HCT116 (cell line): Measurements from ENCODE around the gene SLC6A8. TPM values are rescaled to one million over a fixed set of nuclear protein-coding genes. Genes with fewer than 3 reads are reported as not detected.
"Not testable (repeated sequence)": the region's sequence is repeated elsewhere in the genome, so short reads cannot be mapped to it uniquely, and the experiment has no call there.

ENCODE experiments used
- ATAC-seq: fragments of 200-7000 bp; cut with Tn5 transposase; 2 replicates; pipeline ENCODE4 v1.9.1; 2020; ENCODE audit warnings: mild to moderate bottlenecking, moderate library complexity
- BruUV-seq: library from RNA; stranded (reverse); fragments of 400-500 nt; replicated peaks from 2 replicates; lab custom pipeline; 2021; lab: Mats Ljungman, UMichigan
- CTCF ChIA-PET: fragments of 300-600 bp; sonication (Branson Sonifier 250); formaldehyde crosslinking; loops from one replicate; lab custom pipeline; 2021; ENCODE audit warnings: antibody characterized with exemption; lab: Charles Lee
- POLR2A ChIA-PET: fragments of 300-600, 350-600 bp; sonication (Branson Sonifier 250); formaldehyde crosslinking; loops from one replicate; lab custom pipeline; 2021; ENCODE audit warnings: antibody characterized with exemption; lab: Charles Lee
- RAD21 ChIA-PET, 2 experiments: fragments of 300-600 bp; sonication (Branson Sonifier 250); formaldehyde crosslinking; loops; one replicate each; lab custom pipeline; 2023; ENCODE audit warnings: low total read pairs in 2 of 2; ENCODE audit not compliant: uncharacterized antibody in 2 of 2, unreplicated experiment in 2 of 2, low non-redundant PET in 1 of 2; lab: Charles Lee
- DNase-seq: peaks from one replicate; pipeline ENCODE4 v3.0.0-alpha.2; 2010; ENCODE audit warnings: low read depth, low spot score
- H2AFZ ChIP-seq: fragments of 200-600 bp; shearing (Covaris generic), sonication (generic); 2 replicates; pipeline ENCODE4 v1.6.1; 2017; ENCODE audit warnings: low read depth, mixed run types, mixed read lengths, antibody characterized with exemption, low read length; ENCODE audit not compliant: poor library complexity, severe bottlenecking
- H3K27ac ChIP-seq: 2 replicates; pipeline ENCODE4 v1.5.1; 2012; ENCODE audit warnings: low read depth, low read length
- H3K27me3 ChIP-seq: fragments of 200-600 bp; sonication (generic); 2 replicates; pipeline ENCODE4 v1.6.1; 2016; ENCODE audit warnings: mixed run types, low read length, mixed read lengths; ENCODE audit not compliant: insufficient read depth
- H3K36me3 ChIP-seq, 2 experiments: fragments of 200-500 bp in 1 of 2; fragments of 200-600 bp in 1 of 2; sonication (Bioruptor generic) in 1 of 2; sonication (generic) in 1 of 2; 2 replicates each; pipeline versions ENCODE4 v1.5.1 to v1.6.1; 2014 to 2016; ENCODE audit warnings: low read length in 2 of 2, inconsistent platforms in 1 of 2, mixed read lengths in 1 of 2, mixed run types in 1 of 2; ENCODE audit not compliant: insufficient read depth in 2 of 2, control insufficient read depth in 1 of 2
- H3K4me1 ChIP-seq, 2 experiments: fragments of 200-600 bp in 1 of 2; sonication (generic) in 1 of 2; 2 replicates each; pipeline versions ENCODE4 v1.5.1 to v1.6.1; 2012 to 2017; ENCODE audit warnings: low read length in 2 of 2, inconsistent platforms in 1 of 2, mild to moderate bottlenecking in 1 of 2, mixed read lengths in 1 of 2, mixed run types in 1 of 2, moderate library complexity in 1 of 2; ENCODE audit not compliant: insufficient read depth in 2 of 2, control insufficient read depth in 1 of 2
- H3K4me2 ChIP-seq: fragments of 200-600 bp; sonication (generic); 2 replicates; pipeline ENCODE4 v1.6.1; 2017; ENCODE audit warnings: mixed run types, low read length, mixed read lengths
- H3K4me3 ChIP-seq, 2 experiments: fragments of 200-600 bp in 1 of 2; sonication (generic) in 1 of 2; replicated peaks in 1 of 2; 2 replicates each; pipeline ENCODE4 v1.5.1; 2011 to 2016; ENCODE audit warnings: low read length in 2 of 2, control low read depth in 1 of 2, low read depth in 1 of 2, mild to moderate bottlenecking in 1 of 2, mixed read lengths in 1 of 2, mixed run types in 1 of 2
- H3K79me2 ChIP-seq: fragments of 200-600 bp; sonication (generic); 2 replicates; pipeline ENCODE4 v1.6.1; 2017; ENCODE audit warnings: mild to moderate bottlenecking, mixed run types, low read length, moderate library complexity, mixed read lengths; ENCODE audit not compliant: insufficient read depth
- H3K9ac ChIP-seq: fragments of 200-600 bp; sonication (generic); 2 replicates; pipeline ENCODE4 v1.6.1; 2016; ENCODE audit warnings: low read length, mixed read lengths
- H3K9me2 ChIP-seq: fragments of 200-600 bp; sonication (generic), shearing (Covaris generic); 2 replicates; pipeline ENCODE4 v1.6.1; 2017; ENCODE audit warnings: mixed run types, mild to moderate bottlenecking, moderate library complexity; ENCODE audit not compliant: insufficient read depth
- H3K9me3 ChIP-seq, 2 experiments: fragments of 200-500 bp in 1 of 2; fragments of 200-600 bp in 1 of 2; sonication (Bioruptor generic) in 1 of 2; sonication (generic) in 1 of 2; 2 replicates each; pipeline ENCODE4 v1.6.1; 2014 to 2017; ENCODE audit warnings: low read length in 2 of 2, mixed read lengths in 2 of 2, inconsistent platforms in 1 of 2, low read depth in 1 of 2, mild to moderate bottlenecking in 1 of 2, mixed run types in 1 of 2, moderate library complexity in 1 of 2; ENCODE audit not compliant: control insufficient read depth in 1 of 2, insufficient read depth in 1 of 2
- H4K20me1 ChIP-seq: fragments of 200-600 bp; sonication (generic), shearing (Covaris generic); 2 replicates; pipeline ENCODE4 v1.6.1; 2017; ENCODE audit warnings: mixed run types, mild to moderate bottlenecking, moderate library complexity; ENCODE audit not compliant: insufficient read depth
- EZH2 ChIP-seq: fragments of 200-600 bp; sonication (generic); IDR thresholded peaks from 2 replicates; pipeline ENCODE4 v1.6.1; 2017; ENCODE audit warnings: antibody characterized with exemption, mixed run types
- SRF ChIP-seq: IDR thresholded peaks from 2 replicates; pipeline ENCODE4 v1.6.1; 2012; ENCODE audit warnings: low read depth
- intact Hi-C: fragments of 100-400 bp; cut with micrococcal nuclease; formaldehyde crosslinking; loops from 2 replicates; pipeline ENCODE4 v1.10.0; 2022
- total RNA-seq: library from RNA; stranded (reverse); gene quantifications from one replicate; pipeline ENCODE4 v1.2.1, GENCODE V29; 2021; ENCODE audit not compliant: unreplicated experiment

The SLC6A8 gene
- total RNA-seq, 1 experiment from 2014 or later, result 101 TPM

DNA sequence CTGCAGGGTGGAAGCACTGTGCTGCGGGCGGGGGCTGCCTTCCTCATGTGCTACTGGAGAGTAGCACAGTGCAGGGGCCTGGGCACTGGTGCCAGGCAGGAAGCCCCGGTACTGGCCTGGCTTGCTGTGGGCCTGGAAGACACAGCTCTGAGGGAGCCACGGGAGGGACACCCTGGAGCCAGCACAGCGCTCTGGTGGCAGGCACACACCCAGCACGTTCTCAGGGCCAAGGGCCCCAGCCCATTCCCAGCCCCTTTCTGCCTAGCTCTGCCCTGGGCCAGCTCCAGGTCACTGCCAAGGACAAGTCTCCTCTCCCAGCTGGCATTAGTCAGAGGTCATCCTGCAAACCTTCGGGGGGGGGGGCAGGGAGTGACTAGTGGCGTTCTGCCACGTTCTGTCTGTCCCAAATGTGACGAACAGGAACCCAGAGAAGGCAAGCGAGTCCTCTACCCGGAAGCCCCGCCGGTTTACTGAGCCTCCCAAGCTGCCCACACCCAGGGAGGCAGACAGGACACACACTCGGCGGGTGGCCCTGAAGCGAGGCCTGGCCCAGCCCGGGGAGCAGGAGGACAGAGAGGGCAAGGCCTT, 12.2 kb downstream of the SLC6A8 start:
- intact Hi-C loops, H3K9ac ChIP-seq, DNase-seq, H3K79me2 ChIP-seq, H3K9me3 ChIP-seq, H3K27me3 ChIP-seq, H3K4me1 ChIP-seq, H3K36me3 ChIP-seq, H3K9me2 ChIP-seq, H3K4me2 ChIP-seq, H2AFZ ChIP-seq, H3K27ac ChIP-seq, H4K20me1 ChIP-seq, ATAC-seq, CTCF ChIA-PET, H3K4me3 ChIP-seq, POLR2A ChIA-PET, BruUV-seq: not testable (repeated sequence)
- RAD21 ChIA-PET, result interaction anchor here in 1 of 2 experiments (0.6 kb wide), 1 partner anchor 313 kb away, joined by 3 read pairs; no protein-coding TSS in a partner anchor

DNA sequence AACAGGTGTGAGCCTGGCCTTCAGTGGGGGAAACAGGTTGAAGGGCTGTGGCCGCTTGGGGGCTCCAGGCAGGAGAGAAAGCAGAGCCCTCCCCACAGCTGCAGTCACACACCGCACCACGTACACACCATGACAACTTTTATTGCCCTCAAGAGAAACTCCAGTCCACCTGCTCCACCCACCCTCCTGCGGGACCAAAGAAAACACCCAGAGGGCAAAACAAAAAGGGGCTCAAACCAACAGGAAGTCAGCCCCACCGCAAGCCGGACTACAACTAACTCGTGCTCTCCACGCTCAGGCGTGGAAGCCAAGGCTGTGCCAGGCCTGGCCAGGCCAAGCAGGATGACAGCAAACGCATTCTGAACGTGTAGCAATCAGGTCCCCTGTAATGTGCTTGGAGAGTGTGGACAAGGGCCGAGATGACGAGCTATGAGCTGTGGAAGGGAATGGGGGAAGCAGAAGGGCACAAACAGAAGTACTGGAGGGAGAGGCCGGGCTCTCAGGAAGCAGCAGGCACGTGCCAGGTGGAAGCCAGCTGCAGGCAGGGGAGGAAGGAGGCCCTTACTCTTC, 12.7 kb downstream of the SLC6A8 start:
- RAD21 ChIA-PET, result interaction anchor here in 1 of 2 experiments (0.6 kb wide), 1 partner anchor 312 kb away, joined by 3 read pairs; no protein-coding TSS in a partner anchor
- CTCF ChIA-PET, result no interaction called here

More for the DNA sequence above, 12.7 kb downstream of the SLC6A8 start:
- intact Hi-C loops, result no loop called here
- ATAC-seq (no peak), DNase-seq (no peak)
- no peaks in the 10 kb centered on the region for H3K9me3 ChIP-seq
- no peak overlapping the region for H3K27ac ChIP-seq
- BruUV-seq, result no TSS peak
- no peak for TF ChIP-seq SRF
- TF ChIP-seq EZH2, result no peak
- POLR2A ChIA-PET, result no interaction called here
- H3K9me2 ChIP-seq, result no peaks in the 10 kb centered on the region
- no peaks in the 10 kb centered on the region for H3K4me1 ChIP-seq
- no peak overlapping the region for H3K9ac ChIP-seq
- no peak overlapping the region for H2AFZ ChIP-seq
- H3K36me3 ChIP-seq, result no peaks in the 10 kb centered on the region
- no peaks in the 10 kb centered on the region for H3K79me2 ChIP-seq
- no peaks in the 10 kb centered on the region for H3K27me3 ChIP-seq
- H4K20me1 ChIP-seq, result no peaks in the 10 kb centered on the region
- no peak overlapping the region for H3K4me2 ChIP-seq
- H3K4me3 ChIP-seq, result no peak overlapping the region
